GM12874 (cell line): Measurements from ENCODE around the gene SALL2.

Experiments
- TF ChIP-seq, protein P1 (sequence below): IDR thresholded peaks from 2 replicates; pipeline ENCODE4 v1.5.1; 2011; ENCODE audit warnings: low read depth, mild to moderate bottlenecking, control low read depth, low read length, moderate library complexity; ENCODE audit not compliant: insufficient read depth

The SALL2 gene

GRCh38 chr14:21498540-21499526, 27.3 kb downstream of the SALL2 start:
- TF ChIP-seq, protein P1, sequence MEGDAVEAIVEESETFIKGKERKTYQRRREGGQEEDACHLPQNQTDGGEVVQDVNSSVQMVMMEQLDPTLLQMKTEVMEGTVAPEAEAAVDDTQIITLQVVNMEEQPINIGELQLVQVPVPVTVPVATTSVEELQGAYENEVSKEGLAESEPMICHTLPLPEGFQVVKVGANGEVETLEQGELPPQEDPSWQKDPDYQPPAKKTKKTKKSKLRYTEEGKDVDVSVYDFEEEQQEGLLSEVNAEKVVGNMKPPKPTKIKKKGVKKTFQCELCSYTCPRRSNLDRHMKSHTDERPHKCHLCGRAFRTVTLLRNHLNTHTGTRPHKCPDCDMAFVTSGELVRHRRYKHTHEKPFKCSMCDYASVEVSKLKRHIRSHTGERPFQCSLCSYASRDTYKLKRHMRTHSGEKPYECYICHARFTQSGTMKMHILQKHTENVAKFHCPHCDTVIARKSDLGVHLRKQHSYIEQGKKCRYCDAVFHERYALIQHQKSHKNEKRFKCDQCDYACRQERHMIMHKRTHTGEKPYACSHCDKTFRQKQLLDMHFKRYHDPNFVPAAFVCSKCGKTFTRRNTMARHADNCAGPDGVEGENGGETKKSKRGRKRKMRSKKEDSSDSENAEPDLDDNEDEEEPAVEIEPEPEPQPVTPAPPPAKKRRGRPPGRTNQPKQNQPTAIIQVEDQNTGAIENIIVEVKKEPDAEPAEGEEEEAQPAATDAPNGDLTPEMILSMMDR, result peak; percentile 35

GRCh38 chr14:21496453-21496852, 29.7 kb downstream of the SALL2 start:
- TF ChIP-seq, protein P1, result no peak

GRCh38 chr14:21494902-21495762, 31.0 kb downstream of the SALL2 start:
- TF ChIP-seq, protein P1, result no peak

DNA sequence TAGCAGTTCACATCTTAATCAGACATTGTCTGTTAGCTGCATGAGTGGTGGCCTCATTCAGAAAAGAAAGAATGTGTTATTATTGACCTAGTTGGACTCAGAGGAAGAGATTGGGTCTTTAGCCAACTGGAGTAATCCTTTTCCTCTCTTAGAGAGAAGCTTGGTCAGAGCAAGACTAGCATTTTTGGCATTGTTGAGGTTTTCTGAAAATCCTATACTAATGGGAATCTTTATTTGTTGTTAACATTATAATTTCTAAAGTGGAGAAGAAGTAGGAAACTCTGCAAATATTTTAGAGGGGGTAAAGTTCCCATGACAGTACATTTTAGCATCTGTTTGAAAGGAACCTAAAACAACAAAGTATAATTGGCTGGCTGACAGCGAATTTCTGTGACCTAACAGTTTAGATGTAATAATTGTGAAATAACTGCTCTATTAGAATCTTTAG, 39.5 kb downstream of the SALL2 start:
- TF ChIP-seq, protein P1, result no peak

DNA sequence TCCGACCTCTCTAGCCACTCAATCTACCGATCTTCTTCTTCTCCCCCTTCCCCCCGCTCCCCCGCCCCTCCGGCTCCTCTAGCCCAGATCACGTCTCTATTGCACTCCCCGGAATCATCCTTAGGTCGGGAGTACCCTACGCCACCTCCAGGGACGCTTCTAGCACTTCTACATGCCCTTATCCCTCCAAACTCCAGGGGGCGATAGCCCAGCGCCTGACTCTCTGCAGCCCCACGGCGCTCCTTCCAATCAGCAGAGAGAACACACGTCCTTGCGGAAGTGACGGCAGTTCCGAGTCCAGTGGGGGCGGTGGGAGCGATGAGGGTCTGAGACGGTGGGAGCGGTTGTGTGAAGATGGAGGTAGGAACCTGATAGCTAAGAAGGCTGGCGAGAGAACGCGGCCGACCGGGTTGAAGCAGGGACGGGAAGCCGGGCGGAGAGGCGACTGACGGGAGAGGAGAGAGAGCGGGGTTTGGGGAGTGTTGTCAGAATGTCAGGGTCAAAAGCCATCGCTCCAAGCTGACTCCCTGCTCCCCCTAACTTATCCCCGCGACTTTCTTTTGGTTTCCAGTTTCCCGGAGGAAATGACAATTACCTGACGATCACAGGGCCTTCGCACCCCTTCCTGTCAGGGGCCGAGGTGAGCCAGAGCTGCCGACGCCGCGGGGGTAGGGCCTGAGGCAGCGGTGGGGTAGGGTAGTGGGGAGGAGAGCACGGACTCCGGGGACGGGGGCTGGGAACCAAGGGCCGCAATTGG, 49.0 kb downstream of the SALL2 start, which contains the start of the genes RAB2B and TOX4:
Gene RAB2B (minus strand): TSS at position 35 of the 757 bp plus-strand sequence. CDS start 87 bp downstream, outside the sequence.
Gene TOX4 (plus strand): TSS at position 271 of the 757 bp plus-strand sequence. CDS start 84 bp downstream, at position 355.
- TF ChIP-seq, protein P1, result peak; percentile 96

DNA sequence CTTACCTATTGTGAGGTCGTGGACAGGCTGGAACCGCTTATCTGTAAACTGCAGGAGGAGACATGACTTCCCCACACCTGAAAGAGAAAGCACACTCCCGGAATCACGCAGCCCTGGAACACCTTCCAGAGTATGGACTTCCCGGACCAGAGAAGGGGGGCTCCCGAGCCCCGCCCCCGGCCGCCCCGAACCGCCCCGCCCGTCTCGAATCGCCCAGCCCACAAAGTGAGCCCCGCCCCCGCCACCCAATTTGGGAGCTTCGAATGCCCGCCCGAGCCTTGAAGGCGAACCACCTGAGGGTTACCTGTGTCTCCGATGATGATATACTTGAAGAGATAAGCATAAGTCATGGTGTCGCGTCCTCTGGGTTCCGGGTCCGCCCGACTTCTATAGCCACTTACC, 49.6 kb downstream of the SALL2 start:
- TF ChIP-seq, protein P1, result no peak
